ENCODE measurements around the gene PPP1R16B.

- TF ChIP-seq POLR2AphosphoS5 (IDR thresholded peaks at IDR 0.05; ENCODE audit: low read depth, low read length) (no peak), POLR2A (IDR thresholded peaks at IDR 0.05; ENCODE audit: low read depth, low read length) (no peak), TAF1 (IDR thresholded peaks at IDR 0.05; ENCODE audit: low read depth, low read length) (no peak), SPI1 (IDR thresholded peaks at IDR 0.05; ENCODE audit: low read depth, low read length) (no peak), PAX5 (IDR thresholded peaks at IDR 0.05; ENCODE audit: insufficient read depth, low read length, severe bottlenecking) (no peak)
These were observed 36.1 kb downstream of the PPP1R16B start for GRCh38 chr20:38841570-38841969.

Data from GM12891 (cell line).